ENCODE data around the gene COL6A6. TPM values are rescaled to one million over a fixed set of nuclear protein-coding genes. Genes with fewer than 3 reads are reported as not detected.

Gene COL6A6
- total and polyA plus RNA-seq, 7 donors: 0.09 to 0.86 (median 0.26) TPM

DNA sequence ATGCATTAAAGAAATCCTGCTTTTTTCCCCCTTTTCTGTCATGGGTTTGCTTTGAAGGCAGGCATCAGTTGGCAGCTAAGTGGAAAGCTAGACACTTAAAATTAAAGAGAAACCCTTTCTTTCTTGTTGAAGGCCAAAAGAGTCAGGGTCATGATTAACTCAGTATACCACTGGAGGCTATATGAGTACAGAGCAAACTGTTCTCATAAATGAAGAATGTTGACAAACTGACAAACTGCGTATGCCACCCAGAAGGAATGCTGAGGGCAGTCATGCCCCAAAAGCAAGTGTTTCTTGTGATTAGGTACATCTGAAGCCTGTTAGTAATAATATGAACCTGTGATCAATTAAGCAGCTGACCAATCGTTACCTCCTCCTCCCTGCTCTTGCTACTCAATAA, 43.6 kb upstream of the COL6A6 start:
- H3K4me3 ChIP-seq: no peak overlapping the region
- DNase-seq: no peak
- H3K27ac ChIP-seq: no peak overlapping the region
- H3K9me3 ChIP-seq: no peaks in the 10 kb centered on the region
- TF ChIP-seq, protein P1, sequence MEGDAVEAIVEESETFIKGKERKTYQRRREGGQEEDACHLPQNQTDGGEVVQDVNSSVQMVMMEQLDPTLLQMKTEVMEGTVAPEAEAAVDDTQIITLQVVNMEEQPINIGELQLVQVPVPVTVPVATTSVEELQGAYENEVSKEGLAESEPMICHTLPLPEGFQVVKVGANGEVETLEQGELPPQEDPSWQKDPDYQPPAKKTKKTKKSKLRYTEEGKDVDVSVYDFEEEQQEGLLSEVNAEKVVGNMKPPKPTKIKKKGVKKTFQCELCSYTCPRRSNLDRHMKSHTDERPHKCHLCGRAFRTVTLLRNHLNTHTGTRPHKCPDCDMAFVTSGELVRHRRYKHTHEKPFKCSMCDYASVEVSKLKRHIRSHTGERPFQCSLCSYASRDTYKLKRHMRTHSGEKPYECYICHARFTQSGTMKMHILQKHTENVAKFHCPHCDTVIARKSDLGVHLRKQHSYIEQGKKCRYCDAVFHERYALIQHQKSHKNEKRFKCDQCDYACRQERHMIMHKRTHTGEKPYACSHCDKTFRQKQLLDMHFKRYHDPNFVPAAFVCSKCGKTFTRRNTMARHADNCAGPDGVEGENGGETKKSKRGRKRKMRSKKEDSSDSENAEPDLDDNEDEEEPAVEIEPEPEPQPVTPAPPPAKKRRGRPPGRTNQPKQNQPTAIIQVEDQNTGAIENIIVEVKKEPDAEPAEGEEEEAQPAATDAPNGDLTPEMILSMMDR (IDR thresholded peaks at IDR 0.05): no peak
- intact Hi-C loops (cut with DNase I): no loop called here
- no peak for ATAC-seq
- 40 to 63% (median 60%) methylated on average over 2 of the region's 2 CpGs for WGBS, 3 donors
- no peaks in the 10 kb centered on the region for H3K4me1 ChIP-seq
- no peaks in the 10 kb centered on the region for H3K36me3 ChIP-seq (ENCODE audit: insufficient read depth in 1 of 2, low read depth in 1 of 2)
- no peaks in the 10 kb centered on the region for H3K27me3 ChIP-seq (ENCODE audit: insufficient read depth in 3 of 3, low read length in 2 of 3)

DNA sequence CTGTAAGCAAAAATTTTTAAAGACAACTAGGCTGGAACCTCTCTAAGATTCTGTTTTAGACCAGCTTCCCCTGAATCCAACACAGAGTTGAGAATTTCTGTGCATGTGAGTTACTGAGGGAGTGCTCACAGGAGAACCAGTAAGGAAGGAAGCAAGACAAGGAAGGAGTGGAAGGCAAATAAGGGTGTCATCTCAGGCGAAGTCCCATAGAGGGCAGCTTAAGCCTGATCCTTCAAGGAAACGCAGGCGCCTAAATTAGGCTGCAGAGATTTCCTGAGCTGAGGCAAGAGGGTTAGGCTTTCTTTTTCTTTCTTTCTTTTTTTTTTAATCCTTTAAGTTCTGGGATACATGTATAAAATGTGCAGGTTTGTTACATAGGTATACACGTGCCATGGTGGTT, 36.2 kb upstream of the COL6A6 start:
- WGBS, 3 donors: 15 to 29% (median 16%) methylated on average over 4 of the region's 4 CpGs
- no peak for ATAC-seq
- no peak overlapping the region for H3K27ac ChIP-seq
- H3K36me3 ChIP-seq (ENCODE audit: insufficient read depth in 1 of 2, low read depth in 1 of 2): no peaks in the 10 kb centered on the region
- TF ChIP-seq, protein P1 (IDR thresholded peaks at IDR 0.05): no peak
- no peak overlapping the region for H3K4me3 ChIP-seq
- no peaks in the 10 kb centered on the region for H3K4me1 ChIP-seq
- intact Hi-C loops (cut with DNase I): no loop called here
- no peaks in the 10 kb centered on the region for H3K9me3 ChIP-seq
- no peak for DNase-seq
- no peaks in the 10 kb centered on the region for H3K27me3 ChIP-seq (ENCODE audit: insufficient read depth in 3 of 3, low read length in 2 of 3)

GRCh38 chr3:130488288-130488687, 28.7 kb upstream of the COL6A6 start:
- ATAC-seq (no peak), DNase-seq (no peak)
- Histone ChIP-seq H3K27me3 (ENCODE audit: insufficient read depth in 3 of 3, low read length in 2 of 3) (no peaks in the 10 kb centered on the region), H3K4me1 (no peaks in the 10 kb centered on the region), H3K9me3 (no peaks in the 10 kb centered on the region), H3K27ac (no peak overlapping the region), H3K36me3 (ENCODE audit: insufficient read depth in 1 of 2, low read depth in 1 of 2) (no peaks in the 10 kb centered on the region), H3K4me3 (no peak overlapping the region)
- intact Hi-C loops (cut with DNase I): no loop called here
- TF ChIP-seq, protein P1 (IDR thresholded peaks at IDR 0.05): no peak
- WGBS, 3 donors: 42 to 50% (median 50%) methylated on average over 1 of the region's 1 CpG

DNA sequence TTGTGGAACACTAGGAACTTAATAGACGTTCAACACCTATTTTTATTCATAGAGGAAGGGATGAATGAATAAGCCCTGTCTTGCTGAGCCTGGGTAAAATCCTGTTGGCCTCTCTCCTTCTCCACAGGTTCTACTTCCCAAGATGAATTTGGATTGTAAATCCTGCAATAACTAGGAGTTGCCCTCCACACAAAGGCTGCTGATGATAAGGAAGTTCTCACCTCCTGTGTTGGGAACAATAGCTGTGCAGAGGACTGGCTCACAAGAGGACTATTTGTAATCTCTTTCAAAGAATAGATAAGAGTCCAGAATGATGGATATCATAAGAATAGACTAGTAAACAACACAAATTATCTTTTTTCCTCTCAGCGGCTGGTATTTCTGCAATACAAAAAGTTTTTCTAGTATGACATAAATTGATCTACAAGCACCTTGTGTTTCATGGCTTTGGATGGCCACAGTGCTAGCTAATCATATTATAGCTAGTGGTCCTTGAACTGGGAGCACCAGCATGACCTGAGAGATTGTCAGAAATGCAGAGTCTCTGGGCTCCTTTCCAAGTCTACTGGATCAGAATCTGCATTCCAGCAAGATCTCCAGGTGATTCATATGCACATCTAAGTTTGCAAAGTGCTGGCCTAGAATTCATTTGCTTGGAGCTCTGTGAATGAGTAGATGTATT, 28.1 kb upstream of the COL6A6 start:
- 78 to 83% (median 79%) methylated on average over 2 of the region's 2 CpGs for WGBS, 3 donors
- intact Hi-C loops (cut with DNase I): no loop called here
- ATAC-seq (no peak), DNase-seq (no peak)
- Histone ChIP-seq H3K9me3 (no peaks in the 10 kb centered on the region), H3K4me1 (no peaks in the 10 kb centered on the region), H3K27ac (no peak overlapping the region), H3K36me3 (ENCODE audit: insufficient read depth in 1 of 2, low read depth in 1 of 2) (no peaks in the 10 kb centered on the region), H3K27me3 (ENCODE audit: insufficient read depth in 3 of 3, low read length in 2 of 3) (no peaks in the 10 kb centered on the region), H3K4me3 (no peak overlapping the region)
- TF ChIP-seq, protein P1 (IDR thresholded peaks at IDR 0.05): no peak

DNA sequence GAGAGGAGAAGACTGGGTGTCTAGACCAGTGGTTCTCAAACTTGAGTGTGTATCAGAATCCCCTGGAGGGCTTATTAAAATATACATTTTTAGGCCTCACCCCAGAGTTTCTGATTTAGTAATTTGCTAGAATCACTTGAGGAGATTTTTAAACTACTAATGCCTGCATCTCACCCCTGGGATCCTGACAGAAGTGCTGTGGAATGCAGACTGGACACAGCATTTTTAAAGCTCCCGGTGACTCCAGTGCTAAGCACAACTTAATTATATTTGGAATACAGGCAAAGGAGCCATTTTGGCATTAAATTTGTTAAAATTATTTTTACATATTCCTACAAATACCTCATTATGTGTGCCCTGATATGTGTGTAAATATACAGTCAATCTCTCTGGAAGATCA, 26.7 kb upstream of the COL6A6 start:
- ATAC-seq: no peak
- no peaks in the 10 kb centered on the region for H3K9me3 ChIP-seq
- TF ChIP-seq, protein P1 (IDR thresholded peaks at IDR 0.05): no peak

More for the DNA sequence above, 26.7 kb upstream of the COL6A6 start:
- no peaks in the 10 kb centered on the region for H3K36me3 ChIP-seq (ENCODE audit: insufficient read depth in 1 of 2, low read depth in 1 of 2)
- 12 to 39% (median 25%) methylated on average over 1 of the region's 1 CpG for WGBS, 3 donors
- no peak overlapping the region for H3K27ac ChIP-seq
- intact Hi-C loops (cut with DNase I): no loop called here
- no peaks in the 10 kb centered on the region for H3K4me1 ChIP-seq
- DNase-seq: no peak
- H3K27me3 ChIP-seq (ENCODE audit: insufficient read depth in 3 of 3, low read length in 2 of 3): no peaks in the 10 kb centered on the region
- no peak overlapping the region for H3K4me3 ChIP-seq
